Heart left ventricle (tissue), 16 donors: Measurements from ENCODE around the gene PKP1. TPM values are rescaled to one million over a fixed set of nuclear protein-coding genes. Genes with fewer than 3 reads are reported as not detected.
A peak's percentile ranks its signal among the peaks of the same experiment; 100 is the strongest.

Experiments
- ATAC-seq, 4 donors: fragments of 200-7000 bp; cut with Tn5 transposase; one replicate each; pipeline ENCODE4 v1.9.1; 2020 to 2022; ENCODE audit warnings: moderate library complexity in 4 of 4, mild to moderate bottlenecking in 3 of 4, moderate number of reproducible peaks in 1 of 4
- DNase-seq, 5 donors: peaks; one replicate each; pipeline ENCODE4 v3.0.0-alpha.2; 2020
- H3K27ac ChIP-seq, 12 donors: fragments of 200-600 bp; sonication (generic) in 4 of 12; one replicate each; pipeline versions ENCODE4 v1.5.0 to v1.8.0; 2016 to 2022; ENCODE audit warnings: mild to moderate bottlenecking in 2 of 12
- H3K27me3 ChIP-seq, 9 donors: fragments of 200-600 bp; sonication (generic) in 2 of 9; one replicate each; pipeline versions ENCODE4 v1.5.1 to v1.8.0; 2016 to 2022; ENCODE audit warnings: mild to moderate bottlenecking in 3 of 9
- H3K36me3 ChIP-seq, 9 donors: fragments of 200-600 bp; sonication (generic) in 2 of 9; one replicate each; pipeline versions ENCODE4 v1.5.0 to v1.8.0; 2018 to 2022; ENCODE audit warnings: mild to moderate bottlenecking in 2 of 9
- H3K4me1 ChIP-seq, 12 donors: fragments of 200-600 bp; sonication (generic) in 4 of 12; one replicate each; pipeline versions ENCODE4 v1.5.0 to v1.8.0; 2016 to 2022; ENCODE audit warnings: mild to moderate bottlenecking in 3 of 12
- H3K4me3 ChIP-seq, 12 donors: fragments of 200-600 bp; sonication (generic) in 4 of 12; one replicate each; pipeline versions ENCODE4 v1.5.0 to v1.8.0; 2017 to 2022; ENCODE audit warnings: mild to moderate bottlenecking in 9 of 12, moderate library complexity in 4 of 12
- H3K9me3 ChIP-seq, 12 donors: fragments of 200-600 bp; sonication (generic) in 4 of 12; one replicate each; pipeline versions ENCODE4 v1.5.0 to v1.8.0; 2016 to 2022; ENCODE audit warnings: mild to moderate bottlenecking in 1 of 12
- POLR2A ChIP-seq, 2 donors: fragments of 450-650 bp; IDR thresholded peaks; one replicate each; pipeline ENCODE4 v1.6.1; 2017; ENCODE audit warnings: antibody characterized with exemption in 2 of 2, mild to moderate bottlenecking in 2 of 2, moderate library complexity in 2 of 2
- WGBS, 4 donors: extraction: QIAGEN DNeasy Blood & Tissue Kit in 2 of 4; methylation state at CpG; one replicate each; pipeline versions ENCODE4 v1.1.5 to v1.1.7; 2013 to 2018; 5-methylcytosine and 5-hydroxymethylcytosine counted together
- intact Hi-C, 10 donors: fragments of 100-400 bp; cut with DNase I; formaldehyde crosslinking; loops; one replicate each; pipeline versions ENCODE4 v1.11.1 to v1.14.2; 2022
- polyA plus RNA-seq, 2 donors: library from polyadenylated mRNA; stranded (reverse); fragments of 200-250 nt; gene quantifications; one replicate each; pipeline ENCODE4 v1.2.3, GENCODE V29; 2013
- total RNA-seq, 9 donors: library from RNA; depleted of rRNA in 2 of 9; stranded (reverse); fragments of >200 nt in 2 of 9; fragmentation: NEBNext Ultra II Directional in 3 of 9; extraction: Animal tissue kit (Norgen Biotek cat#: 25700) in 3 of 9; gene quantifications; one replicate each; pipeline versions ENCODE4 v1.1.0 to v1.2.4, GENCODE V29; 2016 to 2023
- TF ChIP-seq, protein P1 (sequence below), 12 donors: fragments of 200-600 bp; sonication (generic) in 4 of 12; IDR thresholded peaks; one replicate each; pipeline versions ENCODE4 v1.5.0 to v1.8.0; 2018 to 2022; ENCODE audit warnings: antibody characterized with exemption in 12 of 12, mild to moderate bottlenecking in 5 of 12
- donor health status: ischemic (EF 13 %, LVEDD 7.1; RV severe dilation, severe dysfunction).
- donor health status: healthy with polysubstance abuse.
- donor health status: DM: no; HTN: yes; CAD: no.
- donor health status: DM: no; HTN: no; CAD: no.
- donor health status: ischemic (EF 25% LVEDD 6.9; RV normal size, moderate dysfunction).
- donor health status: ischemic (EF 25% LVEDD 5.7; RV mildly dilated, moderate dysfunction).
- donor health status: healthy.
- donor health status: DM: yes; HTN: yes; CAD: no.
- donor health status: ischemic (EF 35%, LVEDD 5.7; RV mildly dilated, moderate dysfunction).
- donor health status: nonischemic (EF 11% LVEDD 7.7; RV severe dilation, severe dysfunction).
- donor health status: DM: yes; HTN: yes; CAD: no.
- donor health status: PGD.
- donor health status: ischemic (EF 29% LVEDD 5.4; RV normal size, mild dysfunction).
- donor health status: nonischemic (EF 23%, LVEDD 6.1; RV moderate dilation, normal function).

PKP1 gene
- total and polyA plus RNA-seq, 11 donors = 0.09 to 1.6 (median 0.32) TPM; not detected in 3

DNA sequence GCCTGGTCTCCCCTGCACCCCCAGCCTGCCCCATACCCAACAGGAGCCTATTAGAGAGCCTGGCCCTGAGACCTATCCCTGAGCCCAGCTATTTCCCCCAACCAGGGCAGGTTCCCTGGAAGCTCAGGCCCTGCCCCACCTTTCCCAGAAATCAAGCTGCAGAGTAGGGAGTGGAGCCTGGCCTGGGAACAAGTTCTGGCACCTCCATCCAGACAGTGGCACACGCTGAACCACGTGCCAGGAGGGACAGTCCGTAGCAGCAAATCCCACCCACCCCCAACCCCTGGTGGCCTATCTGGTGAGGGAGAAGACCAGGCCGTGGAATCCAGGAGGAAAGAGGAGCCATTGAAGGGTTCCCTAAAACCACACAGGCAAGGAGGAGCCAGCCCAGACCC is 71.6 kb downstream of the PKP1 start:
- H3K27me3 ChIP-seq = no peaks in the 10 kb centered on the region
- H3K9me3 ChIP-seq = no peaks in the 10 kb centered on the region
- peaks cover 0 to 12% (median 0%) of the 10 kb centered on the region in 12 donors for H3K4me1 ChIP-seq
- ATAC-seq (peak; percentile 0 to 1 (median 0)), DNase-seq (peak in 2 of 5 donors; percentile 28 to 33)
- H3K4me3 ChIP-seq = no peak overlapping the region
- peaks cover 0 to 14% (median 8%) of the 10 kb centered on the region in 9 donors for H3K36me3 ChIP-seq
- WGBS, 4 donors = 35 to 51% (median 43%) methylated on average over 4 of the region's 4 CpGs
- TF ChIP-seq, protein P1, sequence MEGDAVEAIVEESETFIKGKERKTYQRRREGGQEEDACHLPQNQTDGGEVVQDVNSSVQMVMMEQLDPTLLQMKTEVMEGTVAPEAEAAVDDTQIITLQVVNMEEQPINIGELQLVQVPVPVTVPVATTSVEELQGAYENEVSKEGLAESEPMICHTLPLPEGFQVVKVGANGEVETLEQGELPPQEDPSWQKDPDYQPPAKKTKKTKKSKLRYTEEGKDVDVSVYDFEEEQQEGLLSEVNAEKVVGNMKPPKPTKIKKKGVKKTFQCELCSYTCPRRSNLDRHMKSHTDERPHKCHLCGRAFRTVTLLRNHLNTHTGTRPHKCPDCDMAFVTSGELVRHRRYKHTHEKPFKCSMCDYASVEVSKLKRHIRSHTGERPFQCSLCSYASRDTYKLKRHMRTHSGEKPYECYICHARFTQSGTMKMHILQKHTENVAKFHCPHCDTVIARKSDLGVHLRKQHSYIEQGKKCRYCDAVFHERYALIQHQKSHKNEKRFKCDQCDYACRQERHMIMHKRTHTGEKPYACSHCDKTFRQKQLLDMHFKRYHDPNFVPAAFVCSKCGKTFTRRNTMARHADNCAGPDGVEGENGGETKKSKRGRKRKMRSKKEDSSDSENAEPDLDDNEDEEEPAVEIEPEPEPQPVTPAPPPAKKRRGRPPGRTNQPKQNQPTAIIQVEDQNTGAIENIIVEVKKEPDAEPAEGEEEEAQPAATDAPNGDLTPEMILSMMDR (IDR thresholded peaks at IDR 0.05) = no peak
- TF ChIP-seq POLR2A (IDR thresholded peaks at IDR 0.05) = no peak
- intact Hi-C loops = loop anchor here in 1 of 10 donors (5.0 kb wide), 1 partner anchor 57 kb away; no protein-coding TSS in a partner anchor
- H3K27ac ChIP-seq = no peak overlapping the region

GRCh38 chr1:201355471-201355870 is 72.2 kb downstream of the PKP1 start:
- no peak for TF ChIP-seq POLR2A (IDR thresholded peaks at IDR 0.05)
- TF ChIP-seq, protein P1 (IDR thresholded peaks at IDR 0.05) = no peak
- H3K9me3 ChIP-seq = no peaks in the 10 kb centered on the region
- peaks cover 0 to 12% (median 0%) of the 10 kb centered on the region in 12 donors for H3K4me1 ChIP-seq
- H3K27me3 ChIP-seq = no peaks in the 10 kb centered on the region
- ATAC-seq (no peak), DNase-seq (peak in 1 of 5 donors; percentile 33)
- intact Hi-C loops = loop anchor here in 1 of 10 donors (5.0 kb wide), 1 partner anchor 57 kb away; no protein-coding TSS in a partner anchor
- 80 to 91% (median 80%) methylated on average over 7 of the region's 7 CpGs for WGBS, 4 donors
- H3K4me3 ChIP-seq = no peak overlapping the region
- H3K27ac ChIP-seq = no peak overlapping the region
- H3K36me3 ChIP-seq = peaks cover 0 to 20% (median 14%) of the 10 kb centered on the region in 9 donors

GRCh38 chr1:201356236-201356635 is 72.9 kb downstream of the PKP1 start:
- Histone ChIP-seq H3K4me1 (peaks cover 0 to 12% (median 0%) of the 10 kb centered on the region in 12 donors), H3K4me3 (no peak overlapping the region), H3K27ac (peak overlapping the region in 2 of 12 donors; percentile 6 to 9), H3K27me3 (no peaks in the 10 kb centered on the region), H3K9me3 (no peaks in the 10 kb centered on the region), H3K36me3 (peaks cover 0 to 28% (median 22%) of the 10 kb centered on the region in 9 donors)
- peak; percentile 1 to 10 (median 4) for ATAC-seq
- intact Hi-C loops = loop anchor here in 1 of 10 donors (5.0 kb wide), 1 partner anchor 56 kb away; no protein-coding TSS in a partner anchor
- 79 to 85% (median 84%) methylated on average over 4 to 5 of the region's 5 CpGs for WGBS, 4 donors
- DNase-seq = peak in 2 of 5 donors; percentile 11 to 38
- TF ChIP-seq, protein P1 (IDR thresholded peaks at IDR 0.05) = no peak
- no peak for TF ChIP-seq POLR2A (IDR thresholded peaks at IDR 0.05)

GRCh38 chr1:201356701-201357100 is 73.4 kb downstream of the PKP1 start:
- Histone ChIP-seq H3K36me3 (peaks cover 0 to 32% (median 22%) of the 10 kb centered on the region in 9 donors), H3K4me3 (no peak overlapping the region), H3K9me3 (no peaks in the 10 kb centered on the region), H3K27ac (peak overlapping the region in 3 of 12 donors; percentile 6 to 24 (median 9)), H3K4me1 (peaks cover 0 to 12% (median 0%) of the 10 kb centered on the region in 12 donors), H3K27me3 (no peaks in the 10 kb centered on the region)
- intact Hi-C loops = loop anchor here in 1 of 10 donors (5.0 kb wide), 1 partner anchor 56 kb away; no protein-coding TSS in a partner anchor
- WGBS, 4 donors = 58 to 72% (median 67%) methylated on average over 10 to 11 of the region's 11 CpGs
- ATAC-seq = peak; percentile 2 to 11 (median 8)
- TF ChIP-seq, protein P1 (IDR thresholded peaks at IDR 0.05) = no peak
- peak in 1 of 2 donors; percentile 33 for TF ChIP-seq POLR2A (IDR thresholded peaks at IDR 0.05)
- peak in 2 of 5 donors; percentile 20 to 50 for DNase-seq
